Type B pancreatic cell (in vitro differentiated cells): ENCODE measurements around the gene NUDT7. TPM values are rescaled to one million over a fixed set of nuclear protein-coding genes. Genes with fewer than 3 reads are reported as not detected.

Experiments used
- DNase-seq: peaks from one replicate; pipeline ENCODE4 v3.0.0; 2021; ENCODE audit warnings: mixed read lengths; ENCODE audit not compliant: unreplicated experiment; ENCODE audit errors: extremely low spot score
- H3K27ac Mint-ChIP-seq: 2 replicates; pipeline ENCODE4 v1.8.0; 2021; ENCODE audit warnings: mild to moderate bottlenecking, mixed read lengths
- H3K27me3 Mint-ChIP-seq: 2 replicates; pipeline ENCODE4 v1.8.0; 2021; ENCODE audit warnings: mixed read lengths
- H3K36me3 Mint-ChIP-seq: 2 replicates; pipeline ENCODE4 v1.8.0; 2021; ENCODE audit warnings: mixed read lengths
- H3K4me1 Mint-ChIP-seq: one replicate; pipeline ENCODE4 v1.8.0; 2021; ENCODE audit warnings: mixed read lengths; ENCODE audit not compliant: unreplicated experiment
- H3K4me3 Mint-ChIP-seq: 2 replicates; pipeline ENCODE4 v1.8.0; 2021; ENCODE audit warnings: mild to moderate bottlenecking, mixed read lengths
- H3K9me3 Mint-ChIP-seq: 2 replicates; pipeline ENCODE4 v1.8.0; 2021; ENCODE audit warnings: mixed read lengths
- CTCF ChIP-seq: fragments of 200-600 bp; sonication (generic); conservative IDR thresholded peaks from 2 replicates; pipeline ENCODE4 v1.5.0; 2021; ENCODE audit warnings: antibody characterized with exemption, mild to moderate bottlenecking
- total RNA-seq: library from RNA; stranded (reverse); gene quantifications from 2 replicates; pipeline ENCODE4 v1.2.1, GENCODE V29; 2021; ENCODE audit warnings: low replicate concordance

NUDT7 gene
- total RNA-seq, 1 donor from 2014 or later: 4.8 TPM

- no peaks in the 10 kb centered on the region for H3K4me1 Mint-ChIP-seq
- H3K9me3 Mint-ChIP-seq: no peaks in the 10 kb centered on the region
- no peak overlapping the region for H3K4me3 Mint-ChIP-seq
- no peak overlapping the region for H3K27ac Mint-ChIP-seq
- no peaks in the 10 kb centered on the region for H3K36me3 Mint-ChIP-seq
- DNase-seq: no peak
- TF ChIP-seq CTCF: no peak
- peaks cover 6% of the 10 kb centered on the region for H3K27me3 Mint-ChIP-seq
These were observed 58.1 kb downstream of the NUDT7 start for GRCh38 chr16:77780378-77780837.

- no peaks in the 10 kb centered on the region for H3K4me1 Mint-ChIP-seq
- no peak for TF ChIP-seq CTCF
- H3K9me3 Mint-ChIP-seq: no peaks in the 10 kb centered on the region
- no peak overlapping the region for H3K4me3 Mint-ChIP-seq
- no peaks in the 10 kb centered on the region for H3K36me3 Mint-ChIP-seq
- no peak overlapping the region for H3K27ac Mint-ChIP-seq
- H3K27me3 Mint-ChIP-seq: peaks cover 10% of the 10 kb centered on the region
- DNase-seq: no peak
These were observed 58.8 kb downstream of the NUDT7 start for GRCh38 chr16:77781091-77781490.

- Mint-ChIP-seq H3K4me1 (peaks cover under 1% of the 10 kb centered on the region), H3K27me3 (peaks cover 26% of the 10 kb centered on the region), H3K27ac (no peak overlapping the region), H3K9me3 (no peaks in the 10 kb centered on the region), H3K4me3 (no peak overlapping the region), H3K36me3 (no peaks in the 10 kb centered on the region)
- DNase-seq: no peak
- TF ChIP-seq CTCF: peak; percentile 40
These were observed 60.4 kb downstream of the NUDT7 start for GRCh38 chr16:77782694-77783093.

- Mint-ChIP-seq H3K4me3 (no peak overlapping the region), H3K36me3 (no peaks in the 10 kb centered on the region), H3K9me3 (no peaks in the 10 kb centered on the region), H3K27ac (no peak overlapping the region), H3K4me1 (peaks cover 8% of the 10 kb centered on the region), H3K27me3 (peaks cover 43% of the 10 kb centered on the region)
- DNase-seq: no peak
- TF ChIP-seq CTCF: peak; percentile 54
These were observed 62.4 kb downstream of the NUDT7 start for GRCh38 chr16:77784441-77785372.

- H3K27me3 Mint-ChIP-seq: peaks cover 49% of the 10 kb centered on the region
- TF ChIP-seq CTCF: no peak
- no peak overlapping the region for H3K4me3 Mint-ChIP-seq
- H3K4me1 Mint-ChIP-seq: peaks cover 14% of the 10 kb centered on the region
- H3K9me3 Mint-ChIP-seq: no peaks in the 10 kb centered on the region
- H3K27ac Mint-ChIP-seq: no peak overlapping the region
- DNase-seq: no peak
- no peaks in the 10 kb centered on the region for H3K36me3 Mint-ChIP-seq
These were observed 63.1 kb downstream of the NUDT7 start for GRCh38 chr16:77785373-77785764.
